ENCODE results near the gene SPDYE1. TPM values are rescaled to one million over a fixed set of nuclear protein-coding genes. Genes with fewer than 3 reads are reported as not detected.
"Not testable (repeated sequence)": the region's sequence is repeated elsewhere in the genome, so short reads cannot be mapped to it uniquely, and the experiment has no call there.

SPDYE1 gene
- polyA plus RNA-seq, 10 donors = 0.20 to 2.0 (median 0.73) TPM

DNA sequence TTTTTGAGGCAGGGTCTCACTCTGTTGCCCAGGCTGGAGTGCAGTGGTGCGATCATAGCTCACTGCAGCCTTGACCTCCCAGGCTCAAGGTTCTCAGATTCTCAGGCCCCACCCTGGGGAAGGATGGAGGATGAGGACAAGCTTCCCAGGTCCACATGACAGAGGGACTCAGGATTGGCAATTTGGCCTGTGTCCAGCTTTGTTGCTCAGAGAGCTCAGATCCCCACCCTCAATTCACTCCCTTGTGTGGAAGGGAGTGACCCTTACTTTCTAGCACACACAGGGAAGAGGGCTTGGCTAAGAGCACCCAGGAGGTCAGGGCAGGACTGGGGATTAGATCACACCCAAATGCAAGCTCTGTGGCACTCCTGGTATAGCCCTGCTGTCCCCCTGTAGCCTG, 6.9 kb upstream of the SPDYE1 start:
- not testable (repeated sequence) for DNase-seq

DNA sequence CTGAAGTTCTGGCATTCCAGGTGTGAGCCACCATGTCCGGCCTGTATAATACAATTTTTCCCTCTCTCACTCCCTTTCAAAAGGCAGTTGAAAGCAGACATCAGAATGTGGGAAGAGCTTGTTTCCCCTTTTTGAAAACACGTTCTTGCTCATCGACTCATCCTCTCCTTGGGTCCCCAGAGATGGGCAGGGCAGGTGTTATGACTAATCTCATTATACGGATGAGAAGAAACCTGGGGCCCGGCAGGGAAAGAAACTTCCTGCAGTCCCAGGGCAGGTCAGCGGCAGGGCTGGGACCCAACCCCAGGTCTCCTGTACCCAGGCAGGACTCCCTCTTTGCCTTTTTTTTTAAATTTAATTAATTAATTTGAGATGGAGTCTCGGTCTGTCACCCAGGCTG, 4.8 kb upstream of the SPDYE1 start:
- DNase-seq = not testable (repeated sequence)

DNA sequence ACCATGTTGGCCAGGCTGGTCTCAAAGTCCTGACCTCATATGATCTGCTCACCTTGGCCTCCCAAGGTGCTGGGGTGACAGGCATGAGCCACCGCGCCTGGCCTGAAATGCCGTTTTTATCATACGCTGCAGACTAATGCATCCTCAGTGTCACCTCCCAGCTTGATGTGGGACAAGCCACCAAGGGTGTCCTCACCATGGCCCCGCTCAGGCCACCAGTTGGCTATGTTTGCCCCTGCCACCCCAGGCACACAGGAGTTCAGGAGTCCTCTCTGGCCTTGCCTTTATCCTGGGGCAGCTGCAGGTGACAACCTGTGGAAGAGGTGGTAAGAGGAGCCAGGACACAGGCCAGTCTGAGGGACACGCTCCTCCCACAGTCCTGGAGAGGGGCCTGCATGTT, 3.0 kb upstream of the SPDYE1 start:
- DNase-seq = not testable (repeated sequence)

DNA sequence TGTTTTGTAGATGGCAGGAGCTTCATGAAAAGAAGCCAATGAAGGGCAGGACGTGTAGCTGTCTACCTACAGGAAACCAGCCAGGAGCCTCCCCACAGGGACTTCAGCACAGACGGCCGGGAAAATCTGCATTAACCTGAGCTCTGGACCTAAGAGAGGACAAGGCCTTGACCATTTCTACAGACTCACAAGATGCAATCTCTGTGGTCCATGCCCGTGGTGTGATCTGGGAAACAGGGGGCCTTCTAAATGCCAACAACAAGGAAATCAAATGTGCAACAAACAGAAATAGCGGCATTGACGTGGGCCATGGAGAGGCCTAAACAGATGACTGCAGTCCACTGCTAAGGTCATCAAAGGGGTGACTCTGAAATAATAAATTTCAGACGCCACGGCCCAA, 14.4 kb downstream of the SPDYE1 start:
- not testable (repeated sequence) for DNase-seq

DNA sequence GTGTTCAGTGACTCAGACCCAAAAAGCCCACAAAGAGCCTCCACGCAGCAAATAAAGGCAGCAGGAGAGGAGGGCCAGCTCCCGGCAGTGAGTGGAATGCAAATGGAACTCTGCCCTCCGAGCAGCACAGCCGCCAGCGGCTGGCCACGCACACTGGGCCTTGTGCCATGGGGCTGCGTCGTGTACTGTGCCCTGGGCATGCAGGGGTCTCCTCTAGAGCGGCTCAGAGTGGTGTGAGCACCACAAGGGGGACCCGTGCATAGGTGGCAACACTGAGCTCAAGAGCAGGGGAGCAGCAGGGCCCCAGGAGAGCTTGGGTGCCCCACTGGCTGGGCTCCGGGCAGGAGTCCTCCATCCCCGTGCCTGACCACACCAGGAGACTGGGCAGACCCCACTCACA, 17.4 kb downstream of the SPDYE1 start:
- not testable (repeated sequence) for DNase-seq

DNA sequence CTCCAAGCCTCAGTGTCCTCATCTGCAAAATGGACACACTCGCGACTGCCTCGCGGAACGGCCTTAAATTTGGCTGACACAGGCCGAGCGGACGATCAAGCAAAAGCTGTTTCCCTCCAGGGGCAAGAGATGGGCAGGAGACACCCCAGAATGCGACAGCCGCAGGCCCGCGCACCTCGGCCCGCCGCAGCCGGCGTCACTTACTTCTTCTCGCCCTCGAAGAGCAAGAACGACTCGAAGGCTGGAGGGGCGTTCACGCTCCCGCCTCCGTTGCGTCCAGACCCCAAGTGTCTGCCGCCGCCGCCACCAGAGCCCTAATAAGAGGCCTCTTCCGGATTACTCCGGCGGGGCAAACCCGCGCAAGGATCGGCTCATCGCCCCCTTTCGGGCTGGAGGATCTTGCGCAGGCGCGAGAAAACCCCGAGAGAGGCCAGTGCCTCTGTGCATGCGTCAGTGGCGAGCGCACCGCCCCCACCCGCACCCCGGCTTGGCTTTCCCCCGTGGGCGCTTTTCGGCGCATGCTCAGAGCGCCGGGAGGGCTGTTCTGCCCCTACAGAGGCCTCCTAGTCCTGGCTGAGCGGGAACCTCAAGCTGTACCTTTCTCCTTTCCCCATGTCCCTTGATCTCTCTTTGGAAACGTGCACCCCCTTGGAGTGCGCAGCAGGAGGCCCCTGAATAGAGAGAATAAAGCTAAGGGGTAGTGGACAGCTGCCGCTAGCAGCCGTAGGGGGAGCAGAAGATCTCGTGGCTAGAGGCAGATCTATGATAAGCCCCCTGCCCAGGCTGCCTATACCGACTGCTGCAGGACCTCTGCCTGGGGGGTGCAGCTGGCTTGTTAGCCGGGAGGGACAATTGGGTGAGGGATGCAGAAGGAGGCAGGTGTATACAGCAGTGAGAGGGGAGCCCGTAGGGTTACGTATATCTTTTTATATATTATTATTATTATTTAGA, 21.4 kb downstream of the SPDYE1 start:
- peak; percentile 96 to 98 (median 97) for DNase-seq

DNA sequence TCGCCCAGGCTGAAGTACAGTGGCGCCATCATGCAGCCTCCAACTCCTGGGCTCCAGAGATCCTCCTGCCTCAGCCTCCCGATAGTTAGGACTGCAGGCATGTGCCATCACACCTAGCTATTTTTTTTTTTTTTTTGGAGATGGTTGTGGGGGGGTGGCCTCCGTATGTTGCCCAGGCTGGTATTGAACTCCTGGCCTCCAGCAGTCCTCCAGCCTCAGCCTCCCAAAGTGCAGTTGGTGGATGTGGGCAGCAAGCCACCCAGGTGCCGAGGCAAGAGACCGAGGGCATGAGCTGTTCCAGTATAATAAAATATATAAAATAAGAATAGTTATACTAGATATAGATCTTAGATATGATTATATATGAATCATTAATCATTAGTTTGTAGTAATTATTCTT, 22.1 kb downstream of the SPDYE1 start:
- not testable (repeated sequence) for DNase-seq

DNA sequence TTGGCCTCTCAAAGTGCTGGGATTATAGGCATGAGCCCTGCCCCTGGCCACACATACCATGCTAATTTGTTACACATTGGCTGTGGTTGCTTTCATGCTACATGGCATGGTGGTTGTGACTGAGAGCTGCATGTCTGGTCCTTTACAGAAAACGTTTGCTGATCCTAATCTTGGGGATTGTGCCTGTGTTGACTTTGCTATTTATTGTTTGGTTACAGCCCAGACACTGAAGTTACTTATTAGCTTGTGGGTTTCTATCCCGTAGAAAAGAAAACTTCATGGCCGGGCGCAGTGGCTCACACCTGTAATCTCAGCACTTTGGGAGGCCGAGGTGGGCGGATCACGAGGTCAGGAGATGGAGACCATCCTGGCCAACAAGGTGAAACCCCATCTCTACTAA, 24.4 kb downstream of the SPDYE1 start:
- DNase-seq = not testable (repeated sequence)

DNA sequence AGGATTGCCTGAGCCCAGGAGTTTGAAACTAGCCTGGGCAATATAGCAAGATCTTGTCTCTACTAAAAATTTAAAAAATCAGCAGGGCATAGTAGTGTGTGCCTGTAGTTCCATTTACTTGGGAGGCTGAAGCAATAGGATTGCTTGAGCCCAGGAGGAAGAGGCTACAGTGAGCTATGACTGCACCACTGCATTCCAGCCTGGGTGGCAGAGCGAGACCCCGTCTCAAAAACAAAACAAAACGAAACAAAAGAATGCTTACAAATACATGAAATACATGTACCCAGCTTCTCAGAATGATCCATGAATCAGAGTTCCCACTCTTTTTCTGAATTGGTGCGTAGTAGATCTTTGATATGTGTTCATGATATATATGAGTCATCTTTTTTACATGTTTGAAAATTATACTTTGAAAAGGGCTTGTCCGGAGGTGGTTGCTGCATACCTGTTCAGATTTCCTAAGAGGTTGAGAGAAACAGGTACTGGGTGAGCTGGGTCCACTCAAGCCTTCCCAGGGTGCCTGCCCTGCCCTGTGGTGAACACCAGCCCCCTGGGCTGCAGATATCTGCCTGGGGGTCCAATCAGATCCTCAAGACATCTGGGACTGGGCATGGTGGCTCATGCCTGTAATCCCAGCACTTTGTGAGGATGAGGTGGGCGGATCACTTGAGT, 25.2 kb downstream of the SPDYE1 start:
- DNase-seq = not testable (repeated sequence)

DNA sequence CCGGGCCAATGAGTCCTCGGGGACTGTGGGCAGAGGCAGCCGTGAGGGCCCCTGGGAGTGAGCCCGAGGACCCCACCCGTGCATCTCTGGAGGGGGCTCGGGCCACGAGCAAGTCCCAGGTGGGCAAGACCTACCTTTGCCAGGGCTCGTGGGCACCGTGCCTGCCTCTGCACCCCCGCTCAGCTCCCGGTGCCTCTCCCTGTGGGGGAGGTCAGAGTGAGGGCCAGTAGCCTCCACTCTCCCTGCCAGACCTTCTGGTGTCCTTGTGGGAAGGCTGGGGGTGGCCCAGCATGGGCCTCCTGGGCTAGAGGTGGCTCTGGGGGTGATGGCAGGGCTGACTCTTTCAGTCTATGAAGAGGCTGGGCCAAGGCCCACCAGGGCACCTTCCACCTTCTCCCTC, 31.7 kb downstream of the SPDYE1 start:
- DNase-seq = not testable (repeated sequence)

DNA sequence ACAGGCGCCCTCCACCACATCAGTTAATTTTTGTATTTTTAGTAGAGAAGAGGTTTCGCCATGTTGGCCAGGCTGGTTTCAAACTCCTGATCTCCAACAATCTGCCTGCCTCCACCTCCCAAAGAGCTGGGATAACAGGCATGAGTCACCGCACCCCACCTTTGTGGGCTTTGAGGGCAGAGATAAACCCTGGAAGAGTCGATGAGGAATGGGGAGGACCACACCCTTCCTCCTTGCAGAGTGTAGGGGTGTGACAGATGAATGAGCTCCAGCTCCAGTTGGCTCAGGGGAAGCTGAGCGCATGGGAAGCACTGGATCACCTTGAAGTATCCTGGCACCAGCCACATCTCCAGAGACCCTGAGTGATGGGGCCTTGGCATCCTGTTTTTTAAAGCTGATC, 32.3 kb downstream of the SPDYE1 start:
- DNase-seq = not testable (repeated sequence)

DNA sequence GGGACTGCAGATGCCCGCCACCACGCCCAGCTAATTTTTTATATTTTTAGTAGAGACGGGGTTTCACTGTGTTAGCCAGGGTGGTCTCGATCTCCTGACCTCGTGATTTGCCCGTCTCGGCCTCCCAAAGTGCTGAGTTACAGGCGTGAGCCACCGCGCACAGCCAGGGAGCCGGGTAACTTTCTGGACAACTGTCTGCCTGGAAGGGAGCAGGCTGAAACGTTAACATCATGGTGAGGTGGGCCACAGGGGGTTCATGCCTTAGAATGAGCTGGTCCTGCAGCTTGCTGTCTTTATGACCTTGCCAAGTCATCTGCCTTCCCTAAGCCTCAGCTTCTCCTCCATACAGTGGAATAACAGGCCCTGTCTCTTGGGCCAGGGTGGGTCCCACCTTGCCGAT, 33.6 kb downstream of the SPDYE1 start:
- not testable (repeated sequence) for DNase-seq

DNA sequence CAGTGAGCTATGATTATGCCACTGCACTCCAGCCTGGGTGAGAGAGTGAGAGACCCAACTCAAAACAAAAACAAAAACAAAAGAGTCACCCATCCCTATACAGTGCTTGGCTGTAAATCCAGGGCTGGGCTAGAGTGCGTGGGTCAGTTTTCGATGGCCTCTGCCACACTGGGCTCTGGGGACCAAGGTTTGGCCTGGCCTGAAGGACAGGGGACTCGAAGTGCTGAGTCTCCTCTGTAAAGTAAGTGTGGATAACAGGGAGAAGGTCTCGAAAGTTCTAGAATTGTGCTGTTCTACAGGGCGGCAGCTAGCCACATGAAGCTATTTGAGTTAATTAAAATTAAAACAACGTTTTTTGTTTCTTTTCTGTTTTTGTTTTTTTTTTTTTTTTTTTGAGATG, 34.3 kb downstream of the SPDYE1 start:
- not testable (repeated sequence) for DNase-seq

DNA sequence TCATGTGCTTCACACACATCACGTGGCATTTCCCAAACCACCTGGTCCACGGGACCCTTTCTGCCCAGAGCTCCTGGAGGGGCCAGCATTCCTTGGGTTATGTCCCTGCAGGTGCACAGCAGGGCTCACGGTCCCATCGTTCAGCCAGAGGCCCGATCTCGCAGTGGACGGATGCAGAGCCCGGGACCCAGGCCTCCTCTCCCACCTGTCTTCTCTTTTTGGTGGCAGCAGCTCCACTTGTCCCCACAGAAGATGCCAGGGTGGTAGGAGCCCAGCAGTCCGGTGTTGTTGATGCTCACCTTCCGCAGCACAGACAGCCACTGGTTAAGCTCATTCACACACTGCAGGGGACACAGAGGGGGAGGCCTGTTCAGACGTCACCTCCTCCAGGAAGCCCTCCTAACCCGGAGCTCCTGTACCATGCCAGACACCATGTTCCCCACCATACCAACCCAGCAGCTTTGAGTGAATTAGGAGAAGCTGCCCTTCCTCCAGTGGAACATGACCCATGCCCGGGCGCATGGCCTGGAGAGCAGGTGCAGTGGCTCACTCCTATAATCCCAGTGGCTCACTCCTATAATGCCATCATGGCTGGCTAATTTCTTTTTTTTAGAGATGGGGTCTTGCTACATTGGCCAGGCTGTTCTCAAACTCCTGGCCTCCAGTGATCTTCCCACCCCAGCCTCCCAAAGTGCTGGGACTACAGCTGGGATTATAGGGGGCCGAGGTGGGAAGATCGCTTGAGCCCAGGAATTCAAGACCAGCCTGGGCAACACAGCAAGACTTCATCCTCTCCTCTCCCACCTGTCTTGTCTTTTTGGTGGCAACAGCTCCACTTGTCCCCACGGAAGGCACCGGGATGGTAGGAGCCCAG, 36.5 kb downstream of the SPDYE1 start:
- DNase-seq = not testable (repeated sequence)

DNA sequence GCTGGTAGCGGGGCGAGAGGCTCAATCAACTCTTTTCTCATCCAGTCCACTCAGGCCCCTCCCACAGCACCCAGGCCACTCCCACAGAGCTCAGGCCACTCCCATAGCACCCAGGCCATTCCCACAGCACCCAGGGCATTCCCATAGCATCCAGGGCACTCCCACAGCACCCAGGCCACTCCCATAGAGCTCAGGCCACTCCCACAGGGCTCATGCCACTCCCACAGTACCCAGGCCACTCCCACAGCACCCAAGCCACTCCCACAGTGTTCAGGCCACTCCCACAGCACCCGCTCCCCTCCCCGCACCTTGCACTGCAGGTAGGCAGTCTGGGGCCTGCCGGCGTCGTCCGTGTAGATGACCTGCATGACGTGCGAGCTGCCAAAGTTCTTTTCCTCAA, 38.7 kb downstream of the SPDYE1 start:
- not testable (repeated sequence) for DNase-seq

DNA sequence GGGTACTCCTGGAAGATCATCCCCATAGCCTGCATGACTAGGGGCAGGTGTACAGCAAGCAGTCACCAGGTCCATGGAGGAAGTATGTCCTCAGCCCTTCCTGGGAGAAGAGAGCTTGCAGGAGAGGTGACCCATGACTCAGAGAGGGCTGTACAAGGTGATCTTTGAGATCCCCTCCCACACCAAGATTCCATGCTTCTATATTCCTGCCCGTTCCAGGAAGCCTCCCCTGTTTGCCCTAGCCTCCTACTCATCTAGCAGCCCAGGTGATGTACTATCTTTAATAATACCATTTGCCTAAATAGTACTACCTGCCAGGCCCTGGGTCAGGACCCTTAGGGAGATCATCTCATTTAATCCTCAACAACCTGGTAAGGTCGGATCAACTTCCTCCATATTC, 40.3 kb downstream of the SPDYE1 start:
- DNase-seq = not testable (repeated sequence)

DNA sequence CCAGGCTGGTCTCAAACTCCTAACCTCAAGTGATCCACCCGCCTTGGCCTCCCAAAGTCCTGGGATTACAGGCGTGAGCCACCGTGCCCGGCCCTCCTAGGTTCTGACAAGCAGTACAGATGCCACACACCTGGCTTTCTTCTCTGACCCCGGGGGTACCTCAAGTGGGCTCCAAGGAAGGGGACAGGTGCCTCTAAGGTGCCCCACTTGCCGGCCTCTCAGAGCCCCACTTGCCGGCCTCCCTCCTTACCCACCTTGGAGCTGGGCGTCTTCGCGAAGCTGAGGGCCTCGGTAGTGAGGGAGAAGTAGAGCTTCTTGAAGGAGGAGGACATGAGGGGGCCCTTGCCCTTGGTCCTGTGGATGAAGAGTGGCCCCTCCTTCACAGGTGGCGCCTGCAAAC, 40.9 kb downstream of the SPDYE1 start:
- DNase-seq = not testable (repeated sequence)

DNA sequence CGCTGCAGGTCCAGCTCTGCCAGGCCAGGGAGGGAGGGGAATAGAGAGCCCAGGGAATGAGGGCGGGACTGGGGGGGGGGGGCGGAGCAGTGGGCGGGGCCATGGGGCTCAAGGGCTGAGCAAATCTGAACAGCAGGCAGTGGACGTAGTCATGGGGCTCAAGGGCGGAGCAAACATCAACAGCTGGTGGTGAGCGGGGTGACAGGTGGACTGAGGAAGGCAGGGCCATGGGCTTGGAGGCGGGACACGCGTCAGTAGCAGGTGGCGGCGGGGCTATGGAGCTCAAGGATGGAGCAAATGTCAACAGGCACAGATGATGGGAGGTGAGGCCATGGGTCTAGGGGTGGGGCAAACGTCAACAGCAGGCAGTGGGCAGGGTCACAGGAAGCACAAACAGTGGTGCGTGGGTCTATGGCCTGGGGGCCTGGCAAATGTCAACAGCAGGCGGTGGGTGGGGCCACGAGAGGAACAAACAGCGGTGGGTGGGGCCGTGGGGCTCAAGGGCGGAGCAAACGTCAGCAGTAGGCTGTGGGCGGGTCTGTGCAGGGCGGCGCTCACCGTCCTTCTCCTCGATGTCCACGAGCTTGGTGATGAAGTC, 41.4 kb downstream of the SPDYE1 start:
- DNase-seq = peak; percentile 67 to 87 (median 74)

DNA sequence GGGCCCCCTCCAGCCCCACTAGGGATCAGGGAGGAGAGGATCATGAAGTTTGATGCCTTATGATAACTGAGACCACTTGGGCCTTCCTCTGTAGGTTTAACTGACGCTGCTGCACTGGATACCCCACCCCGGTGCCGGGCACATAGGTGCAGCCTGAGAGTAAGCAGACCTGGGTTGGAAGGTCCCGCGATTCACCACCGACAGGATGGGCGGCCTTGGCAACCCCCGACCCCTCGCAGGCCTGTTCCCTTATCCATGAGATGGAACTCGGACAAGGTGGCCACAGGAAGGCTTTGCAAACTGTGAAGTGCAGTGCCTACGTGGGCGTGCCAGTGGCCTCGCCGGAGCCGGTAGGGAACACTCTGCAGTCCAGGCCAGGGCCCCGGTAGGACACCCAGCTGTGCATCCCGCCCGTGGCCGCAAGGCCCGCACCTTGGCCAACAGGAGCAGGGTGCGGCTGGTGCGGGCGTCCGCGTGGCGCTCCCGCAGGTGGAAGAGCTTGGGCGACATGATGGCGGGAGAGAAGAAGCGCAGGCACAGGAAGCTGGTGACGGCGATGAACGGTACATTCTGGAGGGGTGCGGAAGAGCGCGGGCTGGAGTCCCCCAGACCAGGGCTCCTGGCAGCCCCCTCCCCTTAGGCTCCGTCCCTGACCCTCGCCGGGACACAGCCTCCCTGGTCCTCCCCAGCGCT, 42.2 kb downstream of the SPDYE1 start:
- not testable (repeated sequence) for DNase-seq

DNA sequence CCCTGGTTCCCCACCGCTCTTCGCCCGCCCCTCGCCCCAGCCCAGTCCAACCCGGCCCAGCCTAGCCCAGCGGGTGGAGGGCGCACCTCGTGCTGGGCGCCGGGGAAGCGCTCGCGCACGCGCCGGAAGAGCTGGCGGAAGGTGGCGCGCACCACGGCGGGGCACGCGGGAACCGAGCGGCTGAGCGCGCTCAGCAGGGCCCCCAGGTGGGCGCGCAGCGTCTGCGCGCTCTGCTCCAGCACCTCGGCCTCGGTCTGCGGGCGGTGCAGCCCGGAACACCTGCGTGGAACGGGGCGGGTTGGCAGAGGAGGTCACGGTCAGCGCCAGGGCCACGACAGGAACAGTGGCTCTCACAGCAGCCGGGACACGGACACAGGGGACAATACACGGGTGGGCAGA, 42.8 kb downstream of the SPDYE1 start:
- DNase-seq = not testable (repeated sequence)

DNA sequence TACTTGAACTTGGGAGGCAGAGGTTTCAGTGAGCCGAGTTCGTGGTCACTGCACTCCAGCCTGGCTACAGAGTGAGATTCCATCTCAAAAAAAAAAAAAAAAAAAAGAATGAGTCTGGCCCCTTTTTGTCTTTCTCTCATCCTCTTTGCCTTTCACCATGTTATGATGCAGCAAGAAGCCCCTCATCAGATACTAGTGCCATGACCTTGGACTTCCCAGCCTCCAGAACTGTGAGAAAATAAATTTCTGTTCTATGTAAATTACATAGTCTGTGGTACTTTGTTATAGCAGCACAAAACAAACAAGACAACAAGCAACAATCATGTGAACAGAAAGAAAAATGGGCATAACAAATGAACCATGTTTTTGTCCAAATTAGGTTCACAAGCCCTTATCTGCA, 44.5 kb downstream of the SPDYE1 start:
- no peak for DNase-seq
